Stimulated activated effector memory CD8-positive, alpha-beta T cell treated with anti-CD3 and anti-CD28 coated beads, Interleukin-12 subunit alpha, Interleukin-12 subunit beta, amount 100 ng/mL, for 72 hours (primary cell): ENCODE results near the gene CDX1.
A peak's percentile ranks its signal among the peaks of the same experiment; 100 is the strongest.

Source experiments
- ATAC-seq: fragments of 150-1000 bp; cut with Tn5 transposase; 2 replicates; pipeline ENCODE4 v1.10.0; 2021
- DNase-seq, 2 donors: peaks; one replicate each; pipeline ENCODE4 v3.0.0; 2021 to 2022; ENCODE audit warnings: low spot score in 2 of 2
- H3K27ac Mint-ChIP-seq: one replicate; pipeline ENCODE4 v1.8.0; 2022; ENCODE audit warnings: mild to moderate bottlenecking, mixed read lengths
- H3K36me3 Mint-ChIP-seq: one replicate; pipeline ENCODE4 v1.8.0; 2022; ENCODE audit warnings: mild to moderate bottlenecking, mixed read lengths
- H3K4me1 Mint-ChIP-seq: one replicate; pipeline ENCODE4 v1.8.0; 2022; ENCODE audit warnings: mixed read lengths
- H3K4me3 Mint-ChIP-seq: one replicate; pipeline ENCODE4 v1.8.0; 2022; ENCODE audit warnings: mild to moderate bottlenecking, mixed read lengths
- H3K9me3 Mint-ChIP-seq: one replicate; pipeline ENCODE4 v1.8.0; 2022; ENCODE audit warnings: mixed read lengths

The CDX1 gene

GRCh38 chr5:150179019-150179620 lies 12.5 kb downstream of the CDX1 start:
- no peaks in the 10 kb centered on the region for H3K4me1 Mint-ChIP-seq
- no peak overlapping the region for H3K4me3 Mint-ChIP-seq
- H3K27ac Mint-ChIP-seq = no peak overlapping the region
- no peak for ATAC-seq
- no peak for DNase-seq
- H3K9me3 Mint-ChIP-seq = no peaks in the 10 kb centered on the region
- H3K36me3 Mint-ChIP-seq = no peaks in the 10 kb centered on the region

- H3K4me3 Mint-ChIP-seq = no peak overlapping the region
- ATAC-seq (no peak), DNase-seq (no peak)
- no peaks in the 10 kb centered on the region for H3K9me3 Mint-ChIP-seq
- no peaks in the 10 kb centered on the region for H3K4me1 Mint-ChIP-seq
- peak overlapping the region; percentile 23 for H3K27ac Mint-ChIP-seq
- H3K36me3 Mint-ChIP-seq = no peaks in the 10 kb centered on the region
These were observed 13.9 kb downstream of the CDX1 start for GRCh38 chr5:150180241-150181026.

- DNase-seq (no peak), ATAC-seq (no peak)
- H3K36me3 Mint-ChIP-seq = no peaks in the 10 kb centered on the region
- peak overlapping the region; percentile 23 for H3K27ac Mint-ChIP-seq
- H3K4me3 Mint-ChIP-seq = no peak overlapping the region
- H3K9me3 Mint-ChIP-seq = no peaks in the 10 kb centered on the region
- H3K4me1 Mint-ChIP-seq = no peaks in the 10 kb centered on the region
These were observed 14.4 kb downstream of the CDX1 start for GRCh38 chr5:150181027-150181426.

GRCh38 chr5:150181766-150182545 lies 15.4 kb downstream of the CDX1 start:
- H3K36me3 Mint-ChIP-seq = no peaks in the 10 kb centered on the region
- no peak overlapping the region for H3K4me3 Mint-ChIP-seq
- ATAC-seq (no peak), DNase-seq (no peak)
- no peaks in the 10 kb centered on the region for H3K4me1 Mint-ChIP-seq
- H3K27ac Mint-ChIP-seq = no peak overlapping the region
- no peaks in the 10 kb centered on the region for H3K9me3 Mint-ChIP-seq

GRCh38 chr5:150182774-150183173 lies 16.2 kb downstream of the CDX1 start:
- no peaks in the 10 kb centered on the region for H3K36me3 Mint-ChIP-seq
- no peak overlapping the region for H3K27ac Mint-ChIP-seq
- DNase-seq (no peak), ATAC-seq (no peak)
- H3K4me3 Mint-ChIP-seq = no peak overlapping the region
- H3K9me3 Mint-ChIP-seq = no peaks in the 10 kb centered on the region
- H3K4me1 Mint-ChIP-seq = no peaks in the 10 kb centered on the region

GRCh38 chr5:150183436-150183835 lies 16.9 kb downstream of the CDX1 start:
- H3K4me3 Mint-ChIP-seq = no peak overlapping the region
- H3K27ac Mint-ChIP-seq = no peak overlapping the region
- no peak for DNase-seq
- no peaks in the 10 kb centered on the region for H3K4me1 Mint-ChIP-seq
- no peaks in the 10 kb centered on the region for H3K36me3 Mint-ChIP-seq
- H3K9me3 Mint-ChIP-seq = no peaks in the 10 kb centered on the region
- ATAC-seq = no peak

- Mint-ChIP-seq H3K36me3 (no peaks in the 10 kb centered on the region), H3K27ac (no peak overlapping the region), H3K4me3 (no peak overlapping the region), H3K4me1 (no peaks in the 10 kb centered on the region), H3K9me3 (no peaks in the 10 kb centered on the region)
- no peak for DNase-seq
- no peak for ATAC-seq
These were observed 17.4 kb downstream of the CDX1 start for GRCh38 chr5:150184006-150184405.

GRCh38 chr5:150184990-150185912 lies 18.7 kb downstream of the CDX1 start:
- no peaks in the 10 kb centered on the region for H3K4me1 Mint-ChIP-seq
- H3K36me3 Mint-ChIP-seq = no peaks in the 10 kb centered on the region
- no peak overlapping the region for H3K4me3 Mint-ChIP-seq
- ATAC-seq = no peak
- H3K27ac Mint-ChIP-seq = no peak overlapping the region
- DNase-seq = no peak
- no peaks in the 10 kb centered on the region for H3K9me3 Mint-ChIP-seq

GRCh38 chr5:150186137-150186536 lies 19.6 kb downstream of the CDX1 start:
- Mint-ChIP-seq H3K4me1 (no peaks in the 10 kb centered on the region), H3K27ac (no peak overlapping the region), H3K9me3 (no peaks in the 10 kb centered on the region), H3K4me3 (no peak overlapping the region), H3K36me3 (no peaks in the 10 kb centered on the region)
- no peak for DNase-seq
- no peak for ATAC-seq

GRCh38 chr5:150186897-150187296 lies 20.3 kb downstream of the CDX1 start:
- Mint-ChIP-seq H3K4me3 (no peak overlapping the region), H3K4me1 (no peaks in the 10 kb centered on the region), H3K27ac (no peak overlapping the region), H3K9me3 (no peaks in the 10 kb centered on the region), H3K36me3 (no peaks in the 10 kb centered on the region)
- DNase-seq = no peak
- ATAC-seq = no peak

- Mint-ChIP-seq H3K36me3 (no peaks in the 10 kb centered on the region), H3K4me1 (no peaks in the 10 kb centered on the region), H3K9me3 (no peaks in the 10 kb centered on the region), H3K4me3 (no peak overlapping the region), H3K27ac (no peak overlapping the region)
- DNase-seq (no peak), ATAC-seq (no peak)
These were observed 21.7 kb downstream of the CDX1 start for GRCh38 chr5:150188146-150188842.

- DNase-seq (no peak), ATAC-seq (no peak)
- Mint-ChIP-seq H3K9me3 (no peaks in the 10 kb centered on the region), H3K27ac (no peak overlapping the region), H3K4me1 (no peaks in the 10 kb centered on the region), H3K36me3 (no peaks in the 10 kb centered on the region), H3K4me3 (no peak overlapping the region)
These were observed 22.7 kb downstream of the CDX1 start for GRCh38 chr5:150189326-150189725.

GRCh38 chr5:150189728-150190502 lies 23.3 kb downstream of the CDX1 start, which contains the start of gene SLC6A7:
SLC6A7 (plus strand) TSS chr5:150190062; CDS start chr5:150190328, 266 bp downstream.
- no peak within 1 kb of the TSS for H3K4me3 Mint-ChIP-seq
- DNase-seq (no peak), ATAC-seq (no peak)
- no peaks in the 10 kb centered on the region for H3K4me1 Mint-ChIP-seq
- no peaks in the 10 kb centered on the region for H3K9me3 Mint-ChIP-seq
- no peaks in the 10 kb centered on the region for H3K36me3 Mint-ChIP-seq
- H3K27ac Mint-ChIP-seq = no peak within 1 kb of the TSS

- no peaks in the 10 kb centered on the region for H3K9me3 Mint-ChIP-seq
- no peak overlapping the region for H3K4me3 Mint-ChIP-seq
- no peak for DNase-seq
- no peaks in the 10 kb centered on the region for H3K4me1 Mint-ChIP-seq
- ATAC-seq = no peak
- no peak overlapping the region for H3K27ac Mint-ChIP-seq
- no peaks in the 10 kb centered on the region for H3K36me3 Mint-ChIP-seq
These were observed 24.0 kb downstream of the CDX1 start for GRCh38 chr5:150190503-150190979.
